Osteoblast (primary cell): ENCODE measurements around the gene PARD3B. TPM values are rescaled to one million over a fixed set of nuclear protein-coding genes. Genes with fewer than 3 reads are reported as not detected.
A peak's percentile ranks its signal among the peaks of the same experiment; 100 is the strongest.

Experiments
- DNase-seq: peaks from one replicate; pipeline ENCODE4 v3.0.0; 2011; ENCODE audit warnings: low spot score, mixed read lengths; ENCODE audit not compliant: insufficient read length; ENCODE audit errors: missing footprints
- H2AFZ ChIP-seq: 2 replicates; pipeline ENCODE4 v1.6.0; 2011; ENCODE audit warnings: mild to moderate bottlenecking, low read length
- H3K27ac ChIP-seq: 2 replicates; pipeline ENCODE4 v1.5.1; 2011; ENCODE audit warnings: mild to moderate bottlenecking, low read depth, low read length, moderate library complexity
- H3K27me3 ChIP-seq: 2 replicates; pipeline ENCODE4 v1.6.0; 2012; ENCODE audit warnings: mild to moderate bottlenecking, control low read depth, inconsistent platforms, low read length, moderate library complexity; ENCODE audit not compliant: insufficient read depth
- H3K36me3 ChIP-seq: 2 replicates; pipeline ENCODE4 v1.5.1; 2011; ENCODE audit warnings: mild to moderate bottlenecking, low read length, control low read depth, moderate library complexity; ENCODE audit not compliant: insufficient read depth
- H3K4me1 ChIP-seq: 2 replicates; pipeline ENCODE4 v1.5.1; 2011; ENCODE audit warnings: mild to moderate bottlenecking, low read length, control low read depth, moderate library complexity; ENCODE audit not compliant: insufficient read depth
- H3K4me2 ChIP-seq: 2 replicates; pipeline ENCODE4 v1.6.0; 2011; ENCODE audit warnings: mild to moderate bottlenecking, low read length; ENCODE audit not compliant: insufficient read depth
- H3K4me3 ChIP-seq: fragments of 200-600 bp; sonication (generic); 3 replicates; pipeline ENCODE4 v1.5.1; 2012; ENCODE audit warnings: mild to moderate bottlenecking, low read length, inconsistent platforms; ENCODE audit not compliant: insufficient read depth
- H3K79me2 ChIP-seq: 2 replicates; pipeline ENCODE4 v1.6.0; 2012; ENCODE audit warnings: mild to moderate bottlenecking, low read length, control low read depth, inconsistent platforms; ENCODE audit not compliant: insufficient read depth
- H3K9me3 ChIP-seq: 2 replicates; pipeline ENCODE4 v1.5.1; 2011; ENCODE audit warnings: low read depth, low read length, control low read depth
- H4K20me1 ChIP-seq: 2 replicates; pipeline ENCODE4 v1.6.0; 2012; ENCODE audit warnings: mild to moderate bottlenecking, low read length, control low read depth; ENCODE audit not compliant: insufficient read depth
- total RNA-seq: library from RNA; depleted of rRNA; stranded (reverse); fragments of >200 nt; gene quantifications from 2 replicates; pipeline ENCODE4 v1.2.3, GENCODE V29; 2012
- TF ChIP-seq, protein P1 (sequence below): IDR thresholded peaks from 2 replicates; pipeline ENCODE4 v1.5.1; 2011; ENCODE audit warnings: mild to moderate bottlenecking, low read depth, low read length, moderate library complexity; ENCODE audit errors: extremely low read depth

The PARD3B gene, protein sequence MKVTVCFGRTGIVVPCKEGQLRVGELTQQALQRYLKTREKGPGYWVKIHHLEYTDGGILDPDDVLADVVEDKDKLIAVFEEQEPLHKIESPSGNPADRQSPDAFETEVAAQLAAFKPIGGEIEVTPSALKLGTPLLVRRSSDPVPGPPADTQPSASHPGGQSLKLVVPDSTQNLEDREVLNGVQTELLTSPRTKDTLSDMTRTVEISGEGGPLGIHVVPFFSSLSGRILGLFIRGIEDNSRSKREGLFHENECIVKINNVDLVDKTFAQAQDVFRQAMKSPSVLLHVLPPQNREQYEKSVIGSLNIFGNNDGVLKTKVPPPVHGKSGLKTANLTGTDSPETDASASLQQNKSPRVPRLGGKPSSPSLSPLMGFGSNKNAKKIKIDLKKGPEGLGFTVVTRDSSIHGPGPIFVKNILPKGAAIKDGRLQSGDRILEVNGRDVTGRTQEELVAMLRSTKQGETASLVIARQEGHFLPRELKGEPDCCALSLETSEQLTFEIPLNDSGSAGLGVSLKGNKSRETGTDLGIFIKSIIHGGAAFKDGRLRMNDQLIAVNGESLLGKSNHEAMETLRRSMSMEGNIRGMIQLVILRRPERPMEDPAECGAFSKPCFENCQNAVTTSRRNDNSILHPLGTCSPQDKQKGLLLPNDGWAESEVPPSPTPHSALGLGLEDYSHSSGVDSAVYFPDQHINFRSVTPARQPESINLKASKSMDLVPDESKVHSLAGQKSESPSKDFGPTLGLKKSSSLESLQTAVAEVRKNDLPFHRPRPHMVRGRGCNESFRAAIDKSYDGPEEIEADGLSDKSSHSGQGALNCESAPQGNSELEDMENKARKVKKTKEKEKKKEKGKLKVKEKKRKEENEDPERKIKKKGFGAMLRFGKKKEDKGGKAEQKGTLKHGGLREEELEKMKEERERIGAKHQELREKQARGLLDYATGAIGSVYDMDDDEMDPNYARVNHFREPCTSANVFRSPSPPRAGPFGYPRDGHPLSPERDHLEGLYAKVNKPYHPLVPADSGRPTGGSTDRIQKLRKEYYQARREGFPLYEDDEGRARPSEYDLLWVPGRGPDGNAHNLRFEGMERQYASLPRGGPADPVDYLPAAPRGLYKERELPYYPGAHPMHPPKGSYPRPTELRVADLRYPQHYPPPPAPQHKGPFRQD (N-terminal part only)
- total RNA-seq, result 20.3 and 22.4 TPM in 2 replicates

DNA sequence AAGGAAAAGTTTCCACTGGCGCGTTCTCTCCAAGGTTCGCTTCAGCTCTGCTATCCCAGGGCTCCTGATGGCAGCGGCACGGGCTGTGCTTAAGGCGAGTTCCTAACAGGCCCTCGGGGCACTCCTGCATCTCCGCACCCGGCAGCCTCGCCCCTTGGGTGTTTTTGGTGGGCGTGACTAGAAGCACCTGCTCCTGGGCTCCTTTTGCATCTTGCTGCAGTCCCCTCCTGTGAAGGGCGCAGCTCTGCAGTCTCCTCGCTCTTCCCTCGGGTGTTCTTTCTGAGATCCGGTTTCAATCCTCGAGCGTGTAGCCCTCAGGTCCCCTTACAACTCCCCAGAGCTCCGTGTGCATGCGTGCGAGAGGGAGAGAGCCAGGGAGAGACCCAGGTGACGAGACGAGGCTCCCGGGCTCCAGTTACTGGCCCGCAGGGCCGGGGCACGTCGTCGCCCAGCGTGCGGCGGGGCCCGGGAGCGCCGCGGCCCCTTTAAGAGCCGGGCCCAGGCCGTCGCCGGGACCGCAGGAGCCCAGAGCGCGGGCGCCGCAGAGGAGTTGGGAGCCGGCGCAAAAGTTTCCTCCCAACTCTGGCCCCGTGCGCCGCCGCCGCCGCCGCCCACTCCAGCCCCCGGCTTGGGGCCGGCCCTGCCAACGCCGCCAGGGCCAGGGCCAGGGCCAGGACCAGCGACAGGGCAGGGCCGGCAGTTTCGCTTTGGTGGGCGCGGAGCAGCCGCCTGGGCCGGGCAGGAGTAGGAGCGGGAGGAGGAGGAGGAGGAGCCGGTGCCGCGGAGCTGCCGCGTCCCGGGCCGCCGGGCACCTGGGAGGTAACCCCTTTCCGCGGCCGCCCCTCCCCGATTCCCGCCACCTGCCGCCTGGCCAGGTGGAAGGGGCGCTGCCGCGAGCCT, at the start of gene PARD3B:
PARD3B (plus strand) TSS at position 515 of the 900 bp plus-strand sequence. CDS start 525 bp downstream, outside the sequence.
- Histone ChIP-seq H4K20me1 (no peaks in the 10 kb centered on the region), H3K79me2 (peaks cover 24% of the 10 kb centered on the region), H3K36me3 (no peaks in the 10 kb centered on the region), H3K4me2 (peak within 1 kb of the TSS; percentile 94), H3K27me3 (no peaks in the 10 kb centered on the region), H2AFZ (peak within 1 kb of the TSS; percentile 98), H3K4me1 (peaks cover 13% of the 10 kb centered on the region), H3K4me3 (peak within 1 kb of the TSS; percentile 79), H3K9me3 (no peaks in the 10 kb centered on the region), H3K27ac (no peak within 1 kb of the TSS)
- peak; percentile 92 for DNase-seq
- TF ChIP-seq, protein P1, sequence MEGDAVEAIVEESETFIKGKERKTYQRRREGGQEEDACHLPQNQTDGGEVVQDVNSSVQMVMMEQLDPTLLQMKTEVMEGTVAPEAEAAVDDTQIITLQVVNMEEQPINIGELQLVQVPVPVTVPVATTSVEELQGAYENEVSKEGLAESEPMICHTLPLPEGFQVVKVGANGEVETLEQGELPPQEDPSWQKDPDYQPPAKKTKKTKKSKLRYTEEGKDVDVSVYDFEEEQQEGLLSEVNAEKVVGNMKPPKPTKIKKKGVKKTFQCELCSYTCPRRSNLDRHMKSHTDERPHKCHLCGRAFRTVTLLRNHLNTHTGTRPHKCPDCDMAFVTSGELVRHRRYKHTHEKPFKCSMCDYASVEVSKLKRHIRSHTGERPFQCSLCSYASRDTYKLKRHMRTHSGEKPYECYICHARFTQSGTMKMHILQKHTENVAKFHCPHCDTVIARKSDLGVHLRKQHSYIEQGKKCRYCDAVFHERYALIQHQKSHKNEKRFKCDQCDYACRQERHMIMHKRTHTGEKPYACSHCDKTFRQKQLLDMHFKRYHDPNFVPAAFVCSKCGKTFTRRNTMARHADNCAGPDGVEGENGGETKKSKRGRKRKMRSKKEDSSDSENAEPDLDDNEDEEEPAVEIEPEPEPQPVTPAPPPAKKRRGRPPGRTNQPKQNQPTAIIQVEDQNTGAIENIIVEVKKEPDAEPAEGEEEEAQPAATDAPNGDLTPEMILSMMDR, result no peak

DNA sequence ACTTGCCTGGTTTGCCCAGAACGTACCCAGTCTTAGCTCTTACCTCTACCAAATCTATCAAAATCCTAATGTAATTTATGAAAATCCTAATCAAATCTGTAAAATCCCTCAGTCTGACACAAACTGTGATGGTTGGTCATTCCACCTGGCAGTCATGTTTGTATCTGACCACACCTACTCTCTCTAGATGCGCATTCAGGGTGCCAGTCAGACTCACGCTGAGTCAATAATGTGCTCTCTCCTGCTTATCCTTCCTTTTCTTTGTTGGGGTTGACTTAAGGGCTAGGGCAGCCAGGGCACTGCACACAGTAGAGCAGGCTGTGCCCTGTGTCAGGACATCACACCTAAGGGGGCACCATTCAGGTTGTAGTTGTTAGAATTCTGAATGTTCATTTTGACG, 48.5 kb upstream of the PARD3B start:
- no peaks in the 10 kb centered on the region for H3K9me3 ChIP-seq
- H3K27ac ChIP-seq, result no peak overlapping the region
- no peak overlapping the region for H2AFZ ChIP-seq
- H3K4me2 ChIP-seq, result no peak overlapping the region
- no peak overlapping the region for H3K4me3 ChIP-seq
- H3K79me2 ChIP-seq, result no peaks in the 10 kb centered on the region
- H3K36me3 ChIP-seq, result no peaks in the 10 kb centered on the region
- H3K27me3 ChIP-seq, result no peaks in the 10 kb centered on the region
- TF ChIP-seq, protein P1, result no peak
- no peak for DNase-seq
- no peaks in the 10 kb centered on the region for H3K4me1 ChIP-seq
- H4K20me1 ChIP-seq, result no peaks in the 10 kb centered on the region

DNA sequence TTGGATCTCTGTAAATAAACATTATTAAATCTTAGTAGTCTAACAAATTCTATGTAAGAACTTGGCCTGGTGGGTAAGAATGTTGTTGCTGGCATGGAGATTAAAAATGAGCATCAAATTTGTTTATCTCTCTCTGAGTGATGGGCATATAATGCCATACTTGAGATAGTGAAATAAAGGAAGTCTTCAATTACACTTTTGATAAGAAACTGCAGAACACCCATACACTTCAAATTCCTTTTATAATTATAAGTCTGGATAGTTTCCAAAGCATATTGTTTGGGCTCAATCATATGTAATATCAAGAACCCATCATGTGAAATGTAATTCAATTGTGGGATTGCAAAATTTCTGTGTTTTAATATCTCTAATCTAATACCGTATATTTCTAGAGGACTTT, 47.4 kb upstream of the PARD3B start:
- no peak for DNase-seq
- Histone ChIP-seq H3K79me2 (no peaks in the 10 kb centered on the region), H3K27me3 (no peaks in the 10 kb centered on the region), H3K27ac (no peak overlapping the region), H4K20me1 (no peaks in the 10 kb centered on the region), H3K36me3 (no peaks in the 10 kb centered on the region), H3K4me3 (no peak overlapping the region), H2AFZ (no peak overlapping the region), H3K9me3 (no peaks in the 10 kb centered on the region), H3K4me1 (no peaks in the 10 kb centered on the region), H3K4me2 (no peak overlapping the region)
- TF ChIP-seq, protein P1, result no peak
